Measurements from ENCODE around the gene MDP1.

Gene MDP1

DNA sequence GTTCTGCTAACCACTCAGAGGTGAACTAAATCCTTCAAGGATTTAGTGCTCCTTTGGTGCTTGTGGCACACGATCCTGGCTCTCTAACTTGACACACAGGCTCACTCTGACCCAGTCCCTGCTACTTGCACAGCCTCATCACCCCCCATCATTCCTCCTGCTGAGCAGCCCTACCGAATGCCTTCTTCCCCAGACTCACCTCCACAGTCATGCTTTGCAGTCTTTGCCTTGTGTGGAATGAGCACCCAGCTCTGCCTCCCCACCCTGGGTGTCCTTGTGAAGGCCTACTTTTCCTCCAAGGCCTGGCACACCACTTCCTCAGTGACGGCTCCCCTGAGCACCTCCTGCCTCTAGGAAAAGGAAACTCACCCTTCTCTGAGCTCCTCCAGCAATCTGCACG, 34.5 kb upstream of the MDP1 start:
- Histone ChIP-seq H3K4me3 (ENCODE audit: low read length, poor library complexity, severe bottlenecking) (no peak overlapping the region), H3K36me3 (ENCODE audit: insufficient read depth, low read length) (no peaks in the 10 kb centered on the region), H3K4me2 (ENCODE audit: low read depth, low read length, poor library complexity, severe bottlenecking) (no peak overlapping the region), H2AFZ (ENCODE audit: low read length) (no peak overlapping the region), H3K9ac (ENCODE audit: low read depth, low read length, poor library complexity, severe bottlenecking) (no peak overlapping the region), H3K27me3 (ENCODE audit: insufficient read depth, low read length, poor library complexity, severe bottlenecking) (no peaks in the 10 kb centered on the region), H3K4me1 (ENCODE audit: insufficient read depth, low read length, poor library complexity, severe bottlenecking) (no peaks in the 10 kb centered on the region), H3F3A (ENCODE audit: low read depth) (no peaks in the 10 kb centered on the region), H3K79me2 (ENCODE audit: insufficient read depth, low read length) (no peaks in the 10 kb centered on the region), H3K9me2 (replicated peaks; ENCODE audit: low read depth, low read length) (no peaks in the 10 kb centered on the region), H3K9me3 (ENCODE audit: insufficient read depth, low read depth, low read length) (no peaks in the 10 kb centered on the region), H4K20me1 (ENCODE audit: insufficient read depth, low read length, poor library complexity, severe bottlenecking) (no peaks in the 10 kb centered on the region)
- TF ChIP-seq, protein P1, sequence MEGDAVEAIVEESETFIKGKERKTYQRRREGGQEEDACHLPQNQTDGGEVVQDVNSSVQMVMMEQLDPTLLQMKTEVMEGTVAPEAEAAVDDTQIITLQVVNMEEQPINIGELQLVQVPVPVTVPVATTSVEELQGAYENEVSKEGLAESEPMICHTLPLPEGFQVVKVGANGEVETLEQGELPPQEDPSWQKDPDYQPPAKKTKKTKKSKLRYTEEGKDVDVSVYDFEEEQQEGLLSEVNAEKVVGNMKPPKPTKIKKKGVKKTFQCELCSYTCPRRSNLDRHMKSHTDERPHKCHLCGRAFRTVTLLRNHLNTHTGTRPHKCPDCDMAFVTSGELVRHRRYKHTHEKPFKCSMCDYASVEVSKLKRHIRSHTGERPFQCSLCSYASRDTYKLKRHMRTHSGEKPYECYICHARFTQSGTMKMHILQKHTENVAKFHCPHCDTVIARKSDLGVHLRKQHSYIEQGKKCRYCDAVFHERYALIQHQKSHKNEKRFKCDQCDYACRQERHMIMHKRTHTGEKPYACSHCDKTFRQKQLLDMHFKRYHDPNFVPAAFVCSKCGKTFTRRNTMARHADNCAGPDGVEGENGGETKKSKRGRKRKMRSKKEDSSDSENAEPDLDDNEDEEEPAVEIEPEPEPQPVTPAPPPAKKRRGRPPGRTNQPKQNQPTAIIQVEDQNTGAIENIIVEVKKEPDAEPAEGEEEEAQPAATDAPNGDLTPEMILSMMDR (conservative IDR thresholded peaks at IDR 0.05; ENCODE audit: low read length), result no peak
- TF ChIP-seq EZH2phosphoT487 (IDR thresholded peaks at IDR 0.05; ENCODE audit: borderline replicate concordance), result no peak

DNA sequence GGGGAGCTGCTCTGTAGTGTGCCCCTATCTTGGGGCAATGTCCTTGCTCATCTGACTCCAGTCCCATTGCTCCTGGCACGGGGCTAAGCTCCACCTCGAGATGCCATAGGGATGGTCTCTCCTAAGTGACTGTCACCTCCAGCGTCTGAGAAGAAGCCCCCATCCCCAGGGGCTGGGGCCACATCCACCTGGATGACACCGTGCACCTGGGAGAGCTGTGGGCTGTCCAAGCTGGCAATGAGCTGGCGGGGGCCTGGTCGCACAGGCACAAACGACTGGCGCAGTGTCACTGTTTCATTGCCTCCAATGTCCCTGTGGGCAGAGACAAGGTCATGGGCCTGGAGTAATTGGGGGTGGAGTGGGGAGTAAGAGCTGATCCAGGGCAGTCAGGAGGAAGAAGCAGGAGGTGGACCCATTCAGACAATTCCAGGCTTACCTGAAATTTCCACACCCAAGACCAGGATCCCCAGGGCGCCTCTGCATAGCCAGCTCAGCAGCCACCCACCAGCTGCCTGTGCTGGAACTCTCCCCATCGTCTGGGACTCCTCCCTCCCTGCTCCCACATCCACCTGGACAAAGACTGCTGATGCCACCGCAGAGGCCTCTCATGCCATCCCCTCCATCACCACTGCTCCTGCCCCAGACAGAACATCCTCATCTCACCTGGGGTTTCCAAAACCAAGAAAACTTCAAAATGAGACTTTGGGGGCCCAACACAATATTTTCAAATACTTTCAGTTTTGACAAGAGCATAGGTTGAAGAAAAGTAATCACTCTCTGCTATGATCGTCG, 33.6 kb upstream of the MDP1 start:
- no peak overlapping the region for H2AFZ ChIP-seq (ENCODE audit: low read length)

DNA sequence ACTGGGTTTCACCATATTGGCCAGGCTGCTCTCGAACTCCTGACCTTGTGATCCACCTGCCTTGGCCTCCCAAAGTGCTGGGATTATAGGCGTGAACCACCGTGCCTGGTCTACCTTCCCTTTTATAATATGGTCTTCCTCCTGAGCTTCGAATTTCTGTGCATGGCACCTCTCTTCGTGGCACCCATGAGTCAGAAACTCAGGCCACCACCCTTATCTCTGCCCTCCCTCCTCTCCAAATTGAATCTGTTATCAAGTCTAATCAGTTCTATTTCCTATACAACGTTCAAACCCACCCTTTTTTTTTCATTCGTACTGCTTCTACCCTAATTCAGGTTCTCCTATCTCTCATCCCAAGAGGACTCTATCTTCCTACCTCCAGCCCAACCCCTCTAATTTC, 31.6 kb upstream of the MDP1 start:
- no peaks in the 10 kb centered on the region for H3K9me3 ChIP-seq (ENCODE audit: insufficient read depth, low read depth, low read length)
- 0 out of 2 replicates have a peak, but pooled peaks cover 3% of the 10 kb centered on the region for H3F3A ChIP-seq (ENCODE audit: low read depth)
- no peak overlapping the region for H3K4me2 ChIP-seq (ENCODE audit: low read depth, low read length, poor library complexity, severe bottlenecking)
- H3K79me2 ChIP-seq (ENCODE audit: insufficient read depth, low read length), result no peaks in the 10 kb centered on the region
- no peaks in the 10 kb centered on the region for H4K20me1 ChIP-seq (ENCODE audit: insufficient read depth, low read length, poor library complexity, severe bottlenecking)
- no peak overlapping the region for H2AFZ ChIP-seq (ENCODE audit: low read length)
- peaks cover 11% of the 10 kb centered on the region for H3K4me1 ChIP-seq (ENCODE audit: insufficient read depth, low read length, poor library complexity, severe bottlenecking)
- no peaks in the 10 kb centered on the region for H3K27me3 ChIP-seq (ENCODE audit: insufficient read depth, low read length, poor library complexity, severe bottlenecking)
- H3K4me3 ChIP-seq (ENCODE audit: low read length, poor library complexity, severe bottlenecking), result no peak overlapping the region
- no peak overlapping the region for H3K9ac ChIP-seq (ENCODE audit: low read depth, low read length, poor library complexity, severe bottlenecking)
- H3K9me2 ChIP-seq (replicated peaks; ENCODE audit: low read depth, low read length), result no peaks in the 10 kb centered on the region
- no peaks in the 10 kb centered on the region for H3K36me3 ChIP-seq (ENCODE audit: insufficient read depth, low read length)
- TF ChIP-seq EZH2phosphoT487 (IDR thresholded peaks at IDR 0.05; ENCODE audit: borderline replicate concordance), result no peak
- TF ChIP-seq, protein P1 (conservative IDR thresholded peaks at IDR 0.05; ENCODE audit: low read length), result no peak

More for the DNA sequence above, 33.6 kb upstream of the MDP1 start:
- H3K9me2 ChIP-seq (replicated peaks; ENCODE audit: low read depth, low read length), result no peaks in the 10 kb centered on the region
- H3K4me3 ChIP-seq (ENCODE audit: low read length, poor library complexity, severe bottlenecking), result no peak overlapping the region
- no peaks in the 10 kb centered on the region for H3K9me3 ChIP-seq (ENCODE audit: insufficient read depth, low read depth, low read length)
- H3K27me3 ChIP-seq (ENCODE audit: insufficient read depth, low read length, poor library complexity, severe bottlenecking), result no peaks in the 10 kb centered on the region
- no peaks in the 10 kb centered on the region for H4K20me1 ChIP-seq (ENCODE audit: insufficient read depth, low read length, poor library complexity, severe bottlenecking)
- H3K79me2 ChIP-seq (ENCODE audit: insufficient read depth, low read length), result no peaks in the 10 kb centered on the region
- H3F3A ChIP-seq (ENCODE audit: low read depth), result no peaks in the 10 kb centered on the region
- H3K4me1 ChIP-seq (ENCODE audit: insufficient read depth, low read length, poor library complexity, severe bottlenecking), result no peaks in the 10 kb centered on the region
- H3K4me2 ChIP-seq (ENCODE audit: low read depth, low read length, poor library complexity, severe bottlenecking), result no peak overlapping the region
- no peak overlapping the region for H3K9ac ChIP-seq (ENCODE audit: low read depth, low read length, poor library complexity, severe bottlenecking)
- TF ChIP-seq EZH2phosphoT487 (IDR thresholded peaks at IDR 0.05; ENCODE audit: borderline replicate concordance), result no peak
- TF ChIP-seq, protein P1 (conservative IDR thresholded peaks at IDR 0.05; ENCODE audit: low read length), result no peak
- H3K36me3 ChIP-seq (ENCODE audit: insufficient read depth, low read length), result no peaks in the 10 kb centered on the region
